Measurements from ENCODE around the gene PCCB. TPM values are rescaled to one million over a fixed set of nuclear protein-coding genes. Genes with fewer than 3 reads are reported as not detected.
"Not testable (repeated sequence)": the region's sequence is repeated elsewhere in the genome, so short reads cannot be mapped to it uniquely, and the experiment has no call there.

Gene PCCB
- polyA plus RNA-seq, 3 donors, result 52.8 to 67.8 (median 64.6) TPM

- DNase-seq, result no peak
Observed at GRCh38 chr3:136300444-136300843, 50.3 kb downstream of the PCCB start.

- no peak for DNase-seq
Observed at GRCh38 chr3:136305879-136306278, 55.7 kb downstream of the PCCB start.

- peak; percentile 3 for DNase-seq
Observed at GRCh38 chr3:136311261-136311660, 61.1 kb downstream of the PCCB start.

- DNase-seq, result no peak
Observed at GRCh38 chr3:136311968-136312367, 61.8 kb downstream of the PCCB start.

GRCh38 chr3:136326316-136326715 lies 76.2 kb downstream of the PCCB start:
- DNase-seq, result no peak

GRCh38 chr3:136327671-136328070 lies 77.5 kb downstream of the PCCB start:
- DNase-seq, result no peak

GRCh38 chr3:136329593-136329992 lies 79.5 kb downstream of the PCCB start:
- DNase-seq, result no peak

- DNase-seq, result no peak
Observed at GRCh38 chr3:136330900-136331299, 80.8 kb downstream of the PCCB start.

- no peak for DNase-seq
Observed at GRCh38 chr3:136332302-136332701, 82.2 kb downstream of the PCCB start.

GRCh38 chr3:136332776-136333175 lies 82.6 kb downstream of the PCCB start:
- no peak for DNase-seq

GRCh38 chr3:136334209-136334608 lies 84.1 kb downstream of the PCCB start:
- no peak for DNase-seq

GRCh38 chr3:136334726-136335125 lies 84.6 kb downstream of the PCCB start:
- not testable (repeated sequence) for DNase-seq

GRCh38 chr3:136336329-136337100 lies 86.4 kb downstream of the PCCB start:
- DNase-seq, result no peak

- no peak for DNase-seq
Observed at GRCh38 chr3:136343446-136343845, 93.3 kb downstream of the PCCB start.

GRCh38 chr3:136343873-136344555 lies 93.9 kb downstream of the PCCB start:
- DNase-seq, result peak; percentile 14

GRCh38 chr3:136346486-136346885 lies 96.3 kb downstream of the PCCB start:
- no peak for DNase-seq

GRCh38 chr3:136350132-136350531 lies 100.0 kb downstream of the PCCB start:
- no peak for DNase-seq

GRCh38 chr3:136350557-136350956 lies 100.4 kb downstream of the PCCB start:
- no peak for DNase-seq

- DNase-seq, result no peak
Observed at GRCh38 chr3:136351351-136351750, 101.2 kb downstream of the PCCB start.

- no peak for DNase-seq
Observed at GRCh38 chr3:136351905-136352304, 101.8 kb downstream of the PCCB start.

- DNase-seq, result no peak
Observed at GRCh38 chr3:136353461-136353860, 103.3 kb downstream of the PCCB start.

- no peak for DNase-seq
Observed at GRCh38 chr3:136366289-136366688, 116.1 kb downstream of the PCCB start.

GRCh38 chr3:136375800-136376199 lies 125.7 kb downstream of the PCCB start:
- not testable (repeated sequence) for DNase-seq

- DNase-seq, result no peak
Observed at GRCh38 chr3:136377508-136377907, 127.4 kb downstream of the PCCB start.

Data from renal pelvis (tissue), 4 donors.